Measurements from ENCODE around the gene GNG11.

The GNG11 gene

DNA sequence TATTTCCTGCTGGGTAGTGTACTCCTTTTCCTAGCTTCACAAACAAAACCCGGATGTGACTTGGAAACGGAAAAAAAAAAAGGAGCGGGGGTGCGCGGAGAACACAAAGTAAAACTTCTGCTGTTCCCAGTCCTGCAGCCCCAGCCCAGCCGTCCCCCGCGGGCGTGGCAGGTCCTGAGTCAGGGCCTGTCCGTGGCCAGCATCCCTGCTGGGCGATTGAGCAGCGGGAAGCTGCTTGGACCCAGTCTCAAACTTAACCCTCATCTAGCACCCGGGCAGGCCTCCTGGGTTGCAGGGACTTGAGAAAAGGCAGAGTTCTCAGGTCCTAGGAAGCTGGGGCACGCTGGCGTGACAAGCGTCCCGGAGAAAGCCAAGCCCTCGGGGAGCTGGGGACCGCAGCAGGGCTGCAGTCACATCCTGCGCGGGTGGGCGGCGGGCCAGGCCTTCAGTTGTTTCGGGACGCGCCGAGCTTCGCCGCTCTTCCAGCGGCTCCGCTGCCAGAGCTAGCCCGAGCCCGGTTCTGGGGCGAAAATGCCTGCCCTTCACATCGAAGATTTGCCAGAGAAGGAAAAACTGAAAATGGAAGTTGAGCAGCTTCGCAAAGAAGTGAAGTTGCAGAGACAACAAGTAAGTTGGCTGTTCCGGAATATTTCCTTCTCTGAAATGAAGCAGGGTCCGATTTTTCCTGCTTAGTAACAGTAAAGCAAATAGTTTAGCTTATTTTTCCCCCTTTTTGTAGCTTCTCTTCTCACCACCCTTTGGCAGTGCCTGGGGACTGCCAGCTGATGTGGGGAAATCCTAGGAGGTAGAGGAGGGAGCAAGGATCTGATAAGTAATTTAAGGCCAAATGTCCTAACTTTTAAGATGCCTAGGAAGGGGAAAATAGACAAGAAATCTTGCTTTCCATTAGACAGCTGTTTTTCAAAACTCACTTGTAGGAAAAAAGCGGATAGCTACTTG, at the start of gene GNG11:
Gene GNG11, plus strand, starts transcription at position 129 of the 960 bp plus-strand sequence. Its CDS starts 403 bp downstream, at position 532.
- in situ Hi-C loops (cut with MboI; ENCODE audit: low pct_unique_long_range_greater_than_20kb, low sequenced_read_pairs) = no loop called here
- DNase-seq = peak; percentile 68

DNA sequence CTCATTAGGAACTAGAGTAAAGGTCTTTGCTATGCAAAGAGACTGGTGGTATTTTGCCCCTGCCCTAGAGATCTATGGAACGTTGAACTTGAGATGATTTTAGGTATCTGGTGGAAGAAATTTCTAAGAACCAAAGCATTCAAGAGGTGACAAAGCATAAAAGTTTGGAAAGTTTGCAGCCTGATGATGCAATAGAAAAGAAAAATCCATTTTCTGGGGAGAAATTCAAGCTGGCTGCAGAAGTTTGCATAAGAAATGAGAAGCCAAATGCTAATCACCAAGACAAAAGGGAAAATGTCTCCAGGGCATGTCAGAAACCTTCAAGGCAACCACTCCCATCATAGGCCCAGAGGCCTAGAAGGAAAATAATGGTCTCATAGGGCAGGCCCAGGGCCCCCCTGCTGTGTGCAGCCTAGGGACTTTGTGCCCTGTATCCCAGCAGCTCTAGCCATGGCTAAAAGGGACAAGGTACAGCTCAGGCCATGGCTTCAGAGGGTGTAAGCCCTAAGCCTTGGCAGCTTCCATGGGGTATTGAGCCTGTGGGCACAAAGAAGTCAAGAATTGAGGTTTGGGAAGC, 47.4 kb upstream of the GNG11 start:
- in situ Hi-C loops (cut with MboI; ENCODE audit: low pct_unique_long_range_greater_than_20kb, low sequenced_read_pairs) = no loop called here
- DNase-seq = no peak

DNA sequence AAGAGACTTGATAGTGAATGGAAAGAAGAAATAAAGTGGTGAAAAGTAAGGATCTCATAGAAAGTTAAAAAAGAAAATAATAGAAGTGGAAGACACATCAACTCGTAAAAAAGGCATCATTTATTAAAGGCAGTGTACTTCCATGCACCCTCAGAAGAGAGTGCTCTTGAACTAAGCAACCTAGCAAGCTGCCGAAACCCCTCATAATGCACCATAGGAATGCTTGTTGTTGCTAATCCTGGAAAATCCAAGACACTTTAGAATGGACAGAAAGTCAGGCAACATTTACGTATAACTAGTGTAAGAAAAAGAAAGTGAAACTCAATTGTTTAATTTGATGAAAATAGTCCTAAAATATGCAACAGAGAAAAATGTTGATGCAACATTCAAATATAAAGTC, 43.8 kb upstream of the GNG11 start:
- in situ Hi-C loops (cut with MboI; ENCODE audit: low pct_unique_long_range_greater_than_20kb, low sequenced_read_pairs) = no loop called here
- DNase-seq = no peak

DNA sequence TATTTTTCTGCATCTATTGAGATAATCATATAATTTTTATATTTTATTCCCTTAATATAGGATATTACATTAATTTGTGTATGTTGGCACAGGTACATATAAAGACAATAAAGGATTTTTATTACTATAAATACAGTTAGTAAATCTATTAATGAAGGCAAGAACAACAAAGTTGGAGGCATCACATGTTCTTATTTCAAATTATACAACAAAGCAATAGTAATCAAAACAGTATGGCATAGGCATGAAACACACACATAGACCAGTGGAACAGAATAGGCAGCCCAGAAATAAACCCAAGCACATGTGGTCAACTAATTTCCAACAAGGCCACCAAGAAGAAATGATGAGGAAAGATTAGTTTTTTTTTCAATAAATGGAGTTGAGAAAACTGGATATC, 42.2 kb upstream of the GNG11 start:
- in situ Hi-C loops (cut with MboI; ENCODE audit: low pct_unique_long_range_greater_than_20kb, low sequenced_read_pairs) = no loop called here
- DNase-seq = no peak

- DNase-seq = no peak
- in situ Hi-C loops (cut with MboI; ENCODE audit: low pct_unique_long_range_greater_than_20kb, low sequenced_read_pairs) = no loop called here
Measured at GRCh38 chr7:93882468-93882867, 39.1 kb upstream of the GNG11 start.

DNA sequence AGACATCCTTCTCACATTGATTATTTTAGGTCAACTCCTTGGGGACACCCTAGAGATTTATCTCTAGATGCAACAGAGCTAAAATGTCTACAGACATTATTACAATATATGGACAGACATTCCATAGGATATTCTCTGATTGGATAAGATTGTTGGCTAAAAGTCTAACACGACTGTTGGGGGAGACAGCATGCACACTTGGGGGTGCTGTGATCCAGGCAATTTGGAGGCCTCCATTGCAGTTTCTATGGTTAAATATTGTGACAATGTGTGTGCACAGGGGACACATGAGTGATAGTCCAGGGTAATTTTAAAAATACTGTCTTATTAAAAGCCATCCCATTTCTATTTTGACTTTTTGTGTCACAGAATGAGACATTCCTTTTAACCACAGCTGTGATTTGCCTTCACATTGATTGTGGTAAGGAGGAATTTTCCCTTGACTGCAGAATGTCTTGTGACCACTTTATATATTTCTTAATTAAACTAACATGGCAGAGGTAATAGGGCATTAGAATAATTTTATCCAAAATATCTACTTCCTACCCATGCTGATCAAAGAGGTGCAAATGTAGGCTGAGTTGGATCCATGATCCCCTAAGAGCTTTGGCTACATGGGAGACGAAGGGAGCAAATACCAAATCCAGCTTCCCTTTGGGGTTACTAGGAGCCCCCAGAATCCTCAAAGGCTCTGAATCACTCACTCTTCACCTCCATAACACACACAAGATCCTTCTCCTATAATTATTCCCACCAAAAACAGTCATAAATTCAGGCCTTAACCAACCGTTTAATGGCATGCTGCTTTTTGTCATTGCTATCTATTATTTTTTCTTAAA, 38.2 kb upstream of the GNG11 start:
- DNase-seq = no peak
- in situ Hi-C loops (cut with MboI; ENCODE audit: low pct_unique_long_range_greater_than_20kb, low sequenced_read_pairs) = no loop called here

GRCh38 chr7:93883917-93884345, 37.6 kb upstream of the GNG11 start:
- DNase-seq = no peak
- in situ Hi-C loops (cut with MboI; ENCODE audit: low pct_unique_long_range_greater_than_20kb, low sequenced_read_pairs) = no loop called here

DNA sequence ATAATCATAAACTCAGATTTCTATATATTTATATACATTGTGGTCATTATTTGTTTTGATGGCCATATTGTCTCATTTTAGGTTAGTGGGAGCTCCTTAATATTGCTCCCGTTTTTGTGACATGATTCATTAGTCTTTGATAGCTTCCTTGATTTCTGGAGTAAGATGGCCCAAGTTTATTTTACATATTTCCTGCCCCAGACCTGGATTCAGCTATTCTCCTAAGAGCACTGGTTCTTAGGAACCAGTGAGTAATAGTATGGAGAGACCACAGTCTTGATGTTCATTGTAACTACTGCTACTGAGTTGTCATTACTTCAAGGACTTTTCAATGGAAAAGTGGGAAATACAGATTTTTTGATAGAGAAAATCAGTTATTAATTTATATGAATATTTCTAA, 37.0 kb upstream of the GNG11 start:
- in situ Hi-C loops (cut with MboI; ENCODE audit: low pct_unique_long_range_greater_than_20kb, low sequenced_read_pairs) = no loop called here
- no peak for DNase-seq

DNA sequence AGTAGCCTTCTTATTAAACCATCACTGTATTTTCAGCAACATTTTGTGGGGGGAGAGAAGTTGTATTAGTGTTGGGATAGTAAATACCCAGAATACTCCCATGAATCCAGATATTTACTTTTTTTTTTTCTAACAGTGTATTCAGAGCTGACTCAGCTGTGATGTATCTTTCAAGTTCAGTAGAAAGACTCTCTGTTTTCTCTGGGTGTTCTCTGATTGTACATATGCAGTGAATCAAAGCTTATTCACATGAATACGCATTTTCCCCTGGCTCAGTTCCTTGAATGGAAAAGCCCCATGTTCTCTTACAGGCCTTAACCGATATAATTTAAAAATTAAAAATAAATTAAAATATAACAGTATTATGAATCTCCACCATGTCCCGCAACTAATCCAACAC, 32.3 kb upstream of the GNG11 start:
- in situ Hi-C loops (cut with MboI; ENCODE audit: low pct_unique_long_range_greater_than_20kb, low sequenced_read_pairs) = no loop called here
- DNase-seq = no peak

GRCh38 chr7:93890041-93890463, 31.5 kb upstream of the GNG11 start:
- in situ Hi-C loops (cut with MboI; ENCODE audit: low pct_unique_long_range_greater_than_20kb, low sequenced_read_pairs) = no loop called here
- DNase-seq = no peak

- in situ Hi-C loops (cut with MboI; ENCODE audit: low pct_unique_long_range_greater_than_20kb, low sequenced_read_pairs) = no loop called here
- DNase-seq = no peak
Measured at GRCh38 chr7:93890464-93891068, 31.0 kb upstream of the GNG11 start, which contains the start of gene TFPI2. Gene TFPI2 (minus strand): TSS chr7:93890753. CDS start chr7:93890678, 75 bp downstream.

- DNase-seq = no peak
- in situ Hi-C loops (cut with MboI; ENCODE audit: low pct_unique_long_range_greater_than_20kb, low sequenced_read_pairs) = no loop called here
Measured at GRCh38 chr7:93894426-93894825, 27.1 kb upstream of the GNG11 start.

GRCh38 chr7:93894966-93895640, 26.4 kb upstream of the GNG11 start:
- in situ Hi-C loops (cut with MboI; ENCODE audit: low pct_unique_long_range_greater_than_20kb, low sequenced_read_pairs) = no loop called here
- no peak for DNase-seq

DNA sequence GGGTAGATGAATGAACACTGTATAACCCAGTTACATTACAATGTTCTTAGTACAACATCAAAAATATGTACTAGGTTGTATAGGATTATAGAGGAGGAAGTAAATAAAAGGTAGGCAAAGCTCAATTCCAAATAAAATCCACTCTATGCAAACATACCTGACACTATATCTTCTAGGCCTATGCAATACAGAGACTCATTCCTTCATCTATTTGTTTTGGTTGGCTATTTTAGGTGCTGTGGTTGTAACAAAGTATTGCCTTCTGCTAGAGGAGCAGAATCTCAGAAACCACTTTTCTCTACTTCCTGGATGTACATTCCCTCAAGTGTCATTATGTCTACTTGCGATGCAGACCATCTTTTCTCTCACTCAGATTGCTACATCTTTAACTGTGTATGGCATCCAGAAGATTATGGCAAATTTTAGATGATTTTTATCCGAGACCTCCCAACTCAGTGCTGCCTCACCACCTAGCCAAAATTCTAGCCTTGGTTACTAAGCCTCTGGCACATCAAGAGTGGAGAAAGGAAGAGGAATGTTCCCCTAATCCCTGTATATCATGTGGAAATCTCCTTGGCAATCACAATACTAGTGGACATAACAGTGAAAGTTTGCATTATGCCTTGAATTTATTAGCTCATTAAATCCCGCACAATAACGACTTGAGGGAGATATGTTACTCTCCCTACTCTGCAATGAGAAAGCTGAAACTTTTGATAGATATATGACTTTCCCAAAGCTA, 25.5 kb upstream of the GNG11 start:
- in situ Hi-C loops (cut with MboI; ENCODE audit: low pct_unique_long_range_greater_than_20kb, low sequenced_read_pairs) = no loop called here
- no peak for DNase-seq

GRCh38 chr7:93897680-93898079, 23.9 kb upstream of the GNG11 start:
- in situ Hi-C loops (cut with MboI; ENCODE audit: low pct_unique_long_range_greater_than_20kb, low sequenced_read_pairs) = no loop called here
- no peak for DNase-seq

- in situ Hi-C loops (cut with MboI; ENCODE audit: low pct_unique_long_range_greater_than_20kb, low sequenced_read_pairs) = no loop called here
Measured at GRCh38 chr7:93902777-93903423, 18.6 kb upstream of the GNG11 start.

GRCh38 chr7:93906267-93906666, 15.3 kb upstream of the GNG11 start, which contains the start of gene GNGT1:
Gene GNGT1 (plus strand): TSS chr7:93906567. CDS start chr7:93906747, 180 bp downstream.
- no peak for DNase-seq

More at GRCh38 chr7:93902777-93903423, 18.6 kb upstream of the GNG11 start:
- peak; percentile 18 for DNase-seq

More at GRCh38 chr7:93906267-93906666, 15.3 kb upstream of the GNG11 start, which contains the start of gene GNGT1:
- in situ Hi-C loops (cut with MboI; ENCODE audit: low pct_unique_long_range_greater_than_20kb, low sequenced_read_pairs) = no loop called here

Measured in KBM-7 (cell line).